ENCODE measurements around the gene OSBPL3. TPM values are rescaled to one million over a fixed set of nuclear protein-coding genes. Genes with fewer than 3 reads are reported as not detected.

Gene OSBPL3
- total and polyA plus RNA-seq, 2 donors: 9.1 to 23.3 TPM

DNA sequence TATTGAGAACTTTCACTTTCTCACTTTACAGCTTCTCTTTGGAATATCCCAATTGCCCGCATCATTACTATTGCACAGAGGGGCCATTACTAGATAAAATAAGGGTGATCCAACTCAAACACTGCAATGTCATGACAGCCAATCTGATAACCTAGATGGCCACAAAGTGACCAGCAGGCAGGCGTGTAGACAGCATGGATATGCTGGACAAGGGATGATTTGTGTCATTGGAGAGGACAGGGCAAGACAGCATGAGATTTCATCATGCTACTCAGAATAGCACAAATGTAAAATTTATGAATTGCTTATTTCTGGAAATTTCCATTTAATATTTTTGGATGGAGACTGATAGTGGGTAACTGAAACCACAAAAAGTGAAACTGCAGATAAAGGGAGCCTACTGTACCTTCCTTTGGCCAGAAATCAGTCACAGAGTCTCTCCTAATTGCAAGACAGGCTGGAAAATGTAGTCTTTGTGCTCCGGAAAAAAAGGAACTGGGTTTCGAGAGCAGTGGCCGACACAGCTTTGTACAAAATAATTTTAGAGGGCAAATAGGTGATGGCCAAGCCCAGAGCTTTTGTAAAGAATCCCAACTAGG lies 216.6 kb downstream of the OSBPL3 start:
- Histone ChIP-seq H3K36me3 (ENCODE audit: control insufficient read depth in 2 of 2, insufficient read depth in 2 of 2, low read length in 1 of 2) (no peaks in the 10 kb centered on the region), H3K9me3 (ENCODE audit: control insufficient read depth in 2 of 2, insufficient read depth in 1 of 2, low read length in 1 of 2) (no peaks in the 10 kb centered on the region), H3K4me3 (ENCODE audit: low read length in 2 of 2) (no peak overlapping the region), H3K27me3 (ENCODE audit: control insufficient read depth in 2 of 2, insufficient read depth in 1 of 2, low read length in 1 of 2) (peaks cover 1 to 16% of the 10 kb centered on the region in 2 donors), H3K4me1 (ENCODE audit: control insufficient read depth in 2 of 2, insufficient read depth in 2 of 2, low read length in 2 of 2) (no peaks in the 10 kb centered on the region), H3K27ac (ENCODE audit: low read depth in 1 of 2, low read length in 1 of 2) (no peak overlapping the region)
- 85% methylated on average over 5 of the region's 5 CpGs for WGBS
- no peak for DNase-seq (ENCODE audit: low read depth in 6 of 9, low spot score in 9 of 9)

GRCh38 chr7:24762771-24763170 lies 217.2 kb downstream of the OSBPL3 start:
- Histone ChIP-seq H3K4me3 (ENCODE audit: low read length in 2 of 2) (no peak overlapping the region), H3K4me1 (ENCODE audit: control insufficient read depth in 2 of 2, insufficient read depth in 2 of 2, low read length in 2 of 2) (peaks cover 0 to under 1% of the 10 kb centered on the region in 2 donors), H3K27ac (ENCODE audit: low read depth in 1 of 2, low read length in 1 of 2) (no peak overlapping the region), H3K36me3 (ENCODE audit: control insufficient read depth in 2 of 2, insufficient read depth in 2 of 2, low read length in 1 of 2) (no peaks in the 10 kb centered on the region), H3K27me3 (ENCODE audit: control insufficient read depth in 2 of 2, insufficient read depth in 1 of 2, low read length in 1 of 2) (peaks cover 7 to 22% of the 10 kb centered on the region in 2 donors), H3K9me3 (ENCODE audit: control insufficient read depth in 2 of 2, insufficient read depth in 1 of 2, low read length in 1 of 2) (no peaks in the 10 kb centered on the region)
- WGBS: 92% methylated on average over 7 of the region's 7 CpGs
- DNase-seq (ENCODE audit: low read depth in 6 of 9, low spot score in 9 of 9): no peak

DNA sequence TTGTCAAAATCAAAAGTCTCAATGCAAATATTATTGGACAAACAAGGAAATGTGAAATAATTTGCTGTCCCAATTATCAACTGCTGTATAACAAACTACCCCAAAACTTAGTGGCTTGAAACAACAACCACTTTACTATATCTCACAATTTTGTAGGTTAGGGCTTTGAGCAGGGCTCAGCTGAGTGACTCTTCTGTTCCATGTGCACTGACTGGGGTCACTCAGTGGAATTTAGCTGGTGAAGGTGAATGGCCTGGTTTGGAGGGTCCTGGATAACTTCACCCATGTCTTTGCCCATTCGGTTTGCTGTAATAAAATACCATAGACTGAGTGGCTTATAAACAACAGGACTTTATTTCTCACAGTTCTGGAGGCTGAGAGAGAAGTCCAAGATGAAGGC lies 219.0 kb downstream of the OSBPL3 start:
- no peak for DNase-seq (ENCODE audit: low read depth in 6 of 9, low spot score in 9 of 9)
- H3K4me1 ChIP-seq (ENCODE audit: control insufficient read depth in 2 of 2, insufficient read depth in 2 of 2, low read length in 2 of 2): peaks cover 7 to 14% of the 10 kb centered on the region in 2 donors
- no peak overlapping the region for H3K27ac ChIP-seq (ENCODE audit: low read depth in 1 of 2, low read length in 1 of 2)
- H3K36me3 ChIP-seq (ENCODE audit: control insufficient read depth in 2 of 2, insufficient read depth in 2 of 2, low read length in 1 of 2): no peaks in the 10 kb centered on the region
- no peak overlapping the region for H3K4me3 ChIP-seq (ENCODE audit: low read length in 2 of 2)
- WGBS: 93% methylated on average over 1 of the region's 1 CpG
- peaks cover 18 to 41% of the 10 kb centered on the region in 2 donors for H3K27me3 ChIP-seq (ENCODE audit: control insufficient read depth in 2 of 2, insufficient read depth in 1 of 2, low read length in 1 of 2)
- H3K9me3 ChIP-seq (ENCODE audit: control insufficient read depth in 2 of 2, insufficient read depth in 1 of 2, low read length in 1 of 2): no peaks in the 10 kb centered on the region

DNA sequence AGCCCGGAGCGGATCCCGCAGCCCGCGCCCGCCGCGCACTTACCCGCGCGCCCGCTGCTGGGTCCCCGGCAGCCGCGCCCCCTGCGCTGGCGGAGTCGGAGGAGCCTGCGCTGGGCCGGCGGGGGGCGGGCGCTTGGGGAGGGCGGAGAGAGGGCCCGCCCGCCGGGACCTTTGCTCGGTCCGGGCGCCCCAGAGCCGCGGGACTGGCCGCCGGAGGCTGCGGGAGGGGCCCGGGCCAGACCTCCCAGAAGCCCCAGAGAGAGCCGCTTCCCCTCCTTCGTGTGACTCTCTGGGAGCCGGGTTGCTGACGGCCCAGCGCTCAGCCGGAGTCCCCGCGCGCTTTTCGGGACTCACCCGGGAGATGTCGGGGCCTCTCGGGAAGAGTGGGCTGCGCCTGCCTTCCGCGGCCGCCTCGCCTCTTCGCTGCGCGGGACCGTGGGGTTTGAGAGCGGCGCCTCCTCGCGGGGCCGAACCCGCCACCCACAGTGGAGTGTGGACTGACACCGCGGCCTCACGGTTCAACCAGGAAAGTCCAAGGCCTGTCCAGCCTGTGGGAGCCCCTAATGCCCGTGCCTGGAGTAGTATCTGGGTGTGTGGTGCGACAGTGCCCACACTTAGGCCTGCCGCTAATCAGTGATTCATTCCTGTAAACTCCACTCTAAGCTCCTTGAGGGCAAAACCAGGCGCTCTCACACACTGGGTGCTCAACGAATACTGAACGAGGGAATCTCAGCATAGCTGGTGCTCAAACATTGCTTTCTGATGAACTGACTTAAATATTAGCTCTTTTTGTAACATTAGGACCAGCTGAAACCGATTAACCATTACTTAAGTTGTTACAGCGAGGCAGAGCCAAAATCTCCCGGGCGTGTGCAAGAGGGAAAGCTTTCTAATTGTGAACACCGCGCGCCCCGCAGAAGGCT lies 222.4 kb downstream of the OSBPL3 start, which contains the start of gene GSDME:
Gene GSDME (minus strand): TSS at position 112 of the 923 bp plus-strand sequence. CDS start 7,690 bp downstream, outside the sequence.
- H3K27ac ChIP-seq (ENCODE audit: low read depth in 1 of 2, low read length in 1 of 2): peak within 1 kb of the TSS in 1 of 2 donors; percentile 61
- H3K36me3 ChIP-seq (ENCODE audit: control insufficient read depth in 2 of 2, insufficient read depth in 2 of 2, low read length in 1 of 2): no peaks in the 10 kb centered on the region
- 11% methylated on average over 80 of the region's 81 CpGs for WGBS
- peak in 1 of 9 donors; percentile 44 for DNase-seq (ENCODE audit: low read depth in 6 of 9, low spot score in 9 of 9)
- peak within 1 kb of the TSS; percentile 47 to 66 for H3K4me3 ChIP-seq (ENCODE audit: low read length in 2 of 2)
- peaks cover 7 to 14% of the 10 kb centered on the region in 2 donors for H3K4me1 ChIP-seq (ENCODE audit: control insufficient read depth in 2 of 2, insufficient read depth in 2 of 2, low read length in 2 of 2)
- H3K9me3 ChIP-seq (ENCODE audit: control insufficient read depth in 2 of 2, insufficient read depth in 1 of 2, low read length in 1 of 2): no peaks in the 10 kb centered on the region
- H3K27me3 ChIP-seq (ENCODE audit: control insufficient read depth in 2 of 2, insufficient read depth in 1 of 2, low read length in 1 of 2): peaks cover 18 to 48% of the 10 kb centered on the region in 2 donors

DNA sequence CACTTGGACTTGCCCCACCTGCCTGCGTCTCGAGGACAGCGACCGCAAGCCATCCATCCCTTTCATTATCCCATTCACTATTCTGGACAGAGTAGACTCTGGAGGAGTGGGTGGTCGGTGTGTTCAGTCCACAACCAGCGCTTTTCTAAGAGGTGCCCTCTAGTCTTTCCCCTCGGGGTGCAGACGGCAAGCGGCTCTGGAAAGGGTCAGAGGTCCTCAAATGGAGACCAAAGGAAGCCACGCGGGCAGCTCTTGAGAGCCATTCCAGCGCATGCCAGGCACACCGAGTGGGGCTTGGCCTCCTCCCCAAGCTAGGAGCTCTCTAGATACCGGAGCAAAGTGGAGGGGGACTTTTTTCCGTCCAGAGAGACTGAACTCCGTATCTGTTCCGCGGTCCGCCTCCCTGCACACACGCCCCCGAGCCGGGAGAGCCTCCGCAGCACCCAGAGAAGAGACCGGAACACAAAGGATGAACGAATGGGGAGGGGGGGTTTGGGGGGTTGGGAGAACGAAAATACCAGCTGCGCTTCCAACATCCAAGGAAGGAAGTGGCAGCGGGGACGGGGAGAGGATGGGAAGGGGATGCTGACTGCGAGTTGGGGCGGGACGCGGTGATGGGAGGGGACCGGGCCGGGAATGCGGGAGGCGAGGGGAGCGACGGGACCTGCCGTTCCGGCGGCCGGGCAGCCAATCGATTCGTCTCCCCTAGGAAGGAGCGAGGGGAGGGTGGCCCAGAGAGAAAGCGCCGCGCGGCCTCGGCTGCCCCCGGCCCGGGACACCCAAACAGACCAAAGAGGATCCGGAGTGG lies 223.2 kb downstream of the OSBPL3 start:
- no peaks in the 10 kb centered on the region for H3K9me3 ChIP-seq (ENCODE audit: control insufficient read depth in 2 of 2, insufficient read depth in 1 of 2, low read length in 1 of 2)
- 9% methylated on average over 54 of the region's 54 CpGs for WGBS
- peak overlapping the region in 1 of 2 donors; percentile 61 for H3K27ac ChIP-seq (ENCODE audit: low read depth in 1 of 2, low read length in 1 of 2)
- peaks cover 18 to 48% of the 10 kb centered on the region in 2 donors for H3K27me3 ChIP-seq (ENCODE audit: control insufficient read depth in 2 of 2, insufficient read depth in 1 of 2, low read length in 1 of 2)
- peak overlapping the region; percentile 47 to 66 for H3K4me3 ChIP-seq (ENCODE audit: low read length in 2 of 2)
- no peaks in the 10 kb centered on the region for H3K36me3 ChIP-seq (ENCODE audit: control insufficient read depth in 2 of 2, insufficient read depth in 2 of 2, low read length in 1 of 2)
- peaks cover 7 to 14% of the 10 kb centered on the region in 2 donors for H3K4me1 ChIP-seq (ENCODE audit: control insufficient read depth in 2 of 2, insufficient read depth in 2 of 2, low read length in 2 of 2)
- peak in 2 of 9 donors; percentile 26 to 35 for DNase-seq (ENCODE audit: low read depth in 6 of 9, low spot score in 9 of 9)

GRCh38 chr7:24755541-24756407 lies 224.2 kb downstream of the OSBPL3 start:
- H3K4me1 ChIP-seq (ENCODE audit: control insufficient read depth in 2 of 2, insufficient read depth in 2 of 2, low read length in 2 of 2): peaks cover 7 to 14% of the 10 kb centered on the region in 2 donors
- no peak overlapping the region for H3K4me3 ChIP-seq (ENCODE audit: low read length in 2 of 2)
- H3K36me3 ChIP-seq (ENCODE audit: control insufficient read depth in 2 of 2, insufficient read depth in 2 of 2, low read length in 1 of 2): no peaks in the 10 kb centered on the region
- 84% methylated on average over 12 of the region's 12 CpGs for WGBS
- H3K9me3 ChIP-seq (ENCODE audit: control insufficient read depth in 2 of 2, insufficient read depth in 1 of 2, low read length in 1 of 2): no peaks in the 10 kb centered on the region
- peaks cover 18 to 48% of the 10 kb centered on the region in 2 donors for H3K27me3 ChIP-seq (ENCODE audit: control insufficient read depth in 2 of 2, insufficient read depth in 1 of 2, low read length in 1 of 2)
- peak in 1 of 9 donors; percentile 36 for DNase-seq (ENCODE audit: low read depth in 6 of 9, low spot score in 9 of 9)
- no peak overlapping the region for H3K27ac ChIP-seq (ENCODE audit: low read depth in 1 of 2, low read length in 1 of 2)

- Histone ChIP-seq H3K27ac (ENCODE audit: low read depth in 1 of 2, low read length in 1 of 2) (no peak overlapping the region), H3K9me3 (ENCODE audit: control insufficient read depth in 2 of 2, insufficient read depth in 1 of 2, low read length in 1 of 2) (no peaks in the 10 kb centered on the region), H3K4me3 (ENCODE audit: low read length in 2 of 2) (no peak overlapping the region), H3K27me3 (ENCODE audit: control insufficient read depth in 2 of 2, insufficient read depth in 1 of 2, low read length in 1 of 2) (peaks cover 18 to 46% of the 10 kb centered on the region in 2 donors), H3K4me1 (ENCODE audit: control insufficient read depth in 2 of 2, insufficient read depth in 2 of 2, low read length in 2 of 2) (peaks cover 7 to 14% of the 10 kb centered on the region in 2 donors), H3K36me3 (ENCODE audit: control insufficient read depth in 2 of 2, insufficient read depth in 2 of 2, low read length in 1 of 2) (no peaks in the 10 kb centered on the region)
- DNase-seq (ENCODE audit: low read depth in 6 of 9, low spot score in 9 of 9): no peak
- 91% methylated on average over 3 of the region's 3 CpGs for WGBS
Measured at GRCh38 chr7:24754906-24755506, 225.0 kb downstream of the OSBPL3 start.

All from thymus (tissue), 11 donors.